GM18511 (cell line): ENCODE data around the gene MAGI1.
"Not testable (repeated sequence)": the region's sequence is repeated elsewhere in the genome, so short reads cannot be mapped to it uniquely, and the experiment has no call there.

Experiments
- ATAC-seq: cut with Tn5 transposase; IDR thresholded peaks from one replicate; pipeline ENCODE4 v1.9.1; 2021; ENCODE audit warnings: mild to moderate bottlenecking, moderate library complexity; ENCODE audit not compliant: unreplicated experiment

MAGI1 gene

DNA sequence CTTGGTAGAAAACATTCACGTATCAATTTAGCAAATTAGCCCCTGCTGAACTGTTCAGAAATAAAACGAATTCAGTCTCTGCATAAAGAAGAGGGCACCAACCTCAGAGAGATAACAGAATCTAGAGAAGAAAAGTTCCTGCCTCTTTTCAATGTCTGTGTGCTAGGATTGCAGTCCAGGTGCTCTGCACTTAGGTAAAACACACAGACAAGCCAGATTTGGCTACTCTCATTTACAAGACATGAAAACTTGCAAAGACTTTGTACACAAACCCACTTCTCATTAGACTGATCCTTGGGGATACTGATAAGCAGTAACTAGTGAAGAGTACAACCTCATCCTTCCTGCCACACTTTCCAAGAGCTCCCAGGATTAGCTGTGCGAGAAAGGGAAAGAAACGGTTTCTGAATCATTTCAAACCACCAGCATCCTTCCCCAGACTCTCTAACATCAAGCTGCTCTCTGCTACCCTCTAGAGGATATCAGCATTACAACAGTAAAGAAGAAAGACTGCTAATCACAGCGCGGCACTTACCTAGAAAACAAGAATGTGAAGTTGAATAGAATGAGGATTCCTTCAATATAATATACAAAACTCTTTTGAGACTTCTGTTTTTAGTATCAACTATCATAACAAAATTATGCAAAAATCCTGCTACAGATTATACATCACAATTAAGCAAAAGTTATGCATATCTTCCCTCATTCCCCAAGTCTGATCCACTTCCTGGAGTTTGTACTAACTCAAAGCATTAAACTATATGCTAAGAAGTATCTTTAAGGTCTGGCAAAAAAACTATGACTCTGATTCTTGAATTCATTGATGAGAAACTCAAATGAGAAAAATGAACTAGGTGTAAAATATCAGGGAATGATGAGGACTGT is 306.4 kb downstream of the MAGI1 start:
- peak; percentile 98 for ATAC-seq

DNA sequence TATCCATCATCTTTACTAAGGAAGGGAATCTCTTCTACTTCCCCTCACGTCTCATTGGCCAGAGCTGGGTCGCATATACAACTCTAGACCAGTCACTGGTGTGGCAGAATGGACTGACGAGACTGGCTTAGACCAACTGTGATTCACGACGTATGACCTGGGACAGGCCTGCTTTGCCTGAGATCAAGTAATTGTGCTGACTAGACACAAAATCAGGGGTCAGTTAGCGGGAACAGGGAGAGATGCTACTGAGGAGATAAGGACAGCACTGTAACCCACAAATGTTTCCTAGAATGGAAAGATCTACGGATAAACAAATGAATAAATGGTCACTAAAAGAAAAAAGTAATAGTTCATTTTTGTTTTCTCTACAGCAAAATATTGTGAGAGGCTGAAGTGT is 308.3 kb downstream of the MAGI1 start:
- no peak for ATAC-seq

DNA sequence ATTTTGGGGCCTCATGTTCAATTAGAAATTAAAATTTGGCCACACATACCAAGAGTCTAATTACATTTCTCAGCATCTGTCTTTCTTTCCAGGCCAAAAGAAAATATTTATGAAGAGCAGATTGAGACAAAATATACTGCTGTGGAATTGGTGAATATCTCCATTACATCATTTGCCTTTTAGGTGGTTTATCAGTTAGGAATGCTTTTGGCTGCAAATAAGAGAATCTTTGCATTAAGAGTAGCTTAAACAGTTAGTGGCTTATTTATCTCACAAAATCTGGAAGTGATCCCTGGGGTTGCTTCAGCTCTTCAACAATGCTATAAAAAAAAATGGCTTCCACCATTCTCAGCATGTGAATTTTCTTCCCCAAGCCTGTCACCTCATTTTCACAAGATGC is 308.7 kb downstream of the MAGI1 start:
- no peak for ATAC-seq

DNA sequence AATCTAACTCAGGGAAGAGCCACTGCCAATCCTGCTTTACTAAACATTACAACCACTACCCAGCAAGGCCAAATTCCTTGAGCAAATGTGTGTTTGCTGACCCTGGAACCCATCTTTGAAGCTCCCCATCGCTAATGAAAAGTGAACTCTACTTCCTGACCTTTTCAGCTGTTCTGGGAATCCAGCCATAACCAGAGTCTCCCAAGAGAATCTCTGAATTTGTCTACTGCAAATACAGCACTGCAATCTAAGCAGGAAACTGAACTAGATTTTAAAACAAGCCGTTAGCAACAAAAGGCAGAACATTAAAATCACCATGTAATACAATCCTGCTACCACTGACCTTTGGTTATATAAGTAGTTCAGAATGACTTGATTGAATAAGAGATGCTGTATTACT is 309.2 kb downstream of the MAGI1 start:
- no peak for ATAC-seq

DNA sequence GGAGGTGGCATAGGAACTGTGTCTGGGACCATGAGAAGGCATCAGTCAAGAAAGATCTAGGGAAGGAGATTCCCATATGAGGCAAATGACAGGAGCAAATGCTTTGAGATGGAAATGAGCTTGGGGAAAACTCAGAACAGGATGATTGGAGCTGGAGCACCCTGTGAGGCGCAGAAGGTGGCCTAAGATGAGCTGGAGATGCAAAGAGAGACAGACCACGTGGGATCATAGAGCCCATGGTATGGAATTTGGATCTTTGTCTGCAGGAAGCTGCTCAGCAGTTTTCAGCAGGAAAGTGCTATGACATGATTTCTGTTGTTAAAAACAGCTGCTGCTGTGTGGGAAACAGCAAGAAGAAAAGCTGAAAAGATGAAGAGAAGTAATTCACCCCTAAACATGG is 310.6 kb downstream of the MAGI1 start:
- ATAC-seq: no peak

DNA sequence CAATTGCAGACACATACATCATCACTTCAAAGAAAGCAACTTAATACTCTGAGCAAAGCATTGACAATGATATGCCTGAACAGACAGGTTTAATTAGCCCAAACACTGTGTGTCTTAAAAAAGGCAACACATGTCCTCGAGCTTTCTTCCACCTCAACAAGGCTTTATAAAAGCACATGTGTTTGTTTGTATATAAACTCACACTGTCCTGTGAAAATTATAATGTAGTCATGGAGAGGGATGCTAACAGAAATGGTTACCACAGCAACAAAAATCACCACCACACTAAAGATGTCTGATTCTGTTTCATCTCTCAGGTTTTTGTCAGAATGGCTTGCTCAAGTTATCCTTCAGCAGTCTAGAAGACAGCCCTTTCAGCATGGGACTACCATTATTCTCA is 314.7 kb downstream of the MAGI1 start:
- ATAC-seq: no peak

DNA sequence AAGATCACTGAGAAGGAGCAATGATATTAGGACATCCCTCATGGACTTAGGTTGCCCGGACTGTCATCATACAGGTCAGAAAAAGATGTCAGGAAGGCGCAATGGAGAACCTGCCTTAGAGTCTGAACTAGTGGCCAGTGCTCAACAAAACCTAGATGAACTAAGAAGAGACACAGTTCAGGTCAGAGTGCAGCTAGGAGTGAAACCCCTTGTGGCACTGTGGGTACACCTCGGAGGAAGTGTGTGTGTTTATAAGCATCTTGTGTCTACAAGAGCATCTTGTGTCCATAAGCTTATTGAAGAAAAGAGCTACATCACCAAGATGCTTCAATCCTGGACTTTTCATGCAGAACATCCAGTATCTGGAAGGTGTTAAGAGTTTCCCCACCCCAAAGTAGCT is 315.7 kb downstream of the MAGI1 start:
- ATAC-seq: no peak

DNA sequence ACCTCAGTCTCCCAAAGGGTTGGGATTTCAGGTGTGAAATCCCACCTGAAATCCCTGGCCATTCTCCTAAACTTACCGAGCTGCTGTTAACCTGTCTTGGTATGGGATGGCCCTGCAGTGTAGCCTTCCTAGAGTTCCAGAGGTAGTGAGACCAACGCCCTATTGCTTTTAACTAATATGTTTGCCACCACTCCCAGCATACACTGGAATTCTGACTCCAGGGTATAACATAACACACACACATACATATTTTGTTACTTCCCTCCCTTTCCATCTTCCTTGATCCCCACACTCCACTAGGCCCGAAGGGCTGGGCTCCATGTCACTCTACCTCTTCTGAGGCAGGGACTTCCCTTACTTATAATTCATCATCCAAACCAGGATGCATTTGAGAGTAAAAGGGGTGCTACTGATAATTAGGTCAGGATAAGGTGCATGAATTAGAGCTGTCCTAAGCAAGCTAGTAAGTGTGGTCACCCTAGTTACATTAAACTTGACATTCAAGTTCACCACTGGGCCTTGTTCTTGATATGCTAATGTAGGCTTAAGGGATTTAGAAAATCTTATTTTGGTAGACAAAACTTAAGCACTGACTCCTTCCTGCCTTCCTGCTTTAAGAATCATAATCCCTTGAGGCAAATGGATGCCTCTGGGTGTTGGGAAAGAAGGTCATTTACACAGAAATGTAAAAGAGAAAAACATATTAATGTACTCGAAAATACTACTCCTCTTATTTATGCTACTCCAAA is 317.6 kb downstream of the MAGI1 start:
- no peak for ATAC-seq

DNA sequence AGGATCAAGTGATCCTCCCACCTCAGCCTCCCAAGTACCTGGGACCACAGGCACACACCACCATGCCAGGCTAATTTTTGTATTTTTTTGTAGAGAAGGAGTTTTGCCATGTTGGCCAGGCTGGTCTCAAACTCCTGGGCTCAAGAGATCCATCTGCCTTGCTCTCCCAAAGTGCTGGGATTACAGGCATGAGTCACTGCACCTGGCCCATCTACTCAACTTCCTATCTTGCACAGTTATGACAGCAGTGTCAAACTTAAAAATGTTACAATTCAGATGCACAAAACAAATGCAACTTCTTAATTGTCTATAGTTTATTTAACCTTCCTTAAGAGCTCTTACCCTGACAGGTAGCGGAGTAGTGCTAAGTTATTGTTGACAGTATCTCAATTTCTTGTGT is 319.1 kb downstream of the MAGI1 start:
- not testable (repeated sequence) for ATAC-seq

DNA sequence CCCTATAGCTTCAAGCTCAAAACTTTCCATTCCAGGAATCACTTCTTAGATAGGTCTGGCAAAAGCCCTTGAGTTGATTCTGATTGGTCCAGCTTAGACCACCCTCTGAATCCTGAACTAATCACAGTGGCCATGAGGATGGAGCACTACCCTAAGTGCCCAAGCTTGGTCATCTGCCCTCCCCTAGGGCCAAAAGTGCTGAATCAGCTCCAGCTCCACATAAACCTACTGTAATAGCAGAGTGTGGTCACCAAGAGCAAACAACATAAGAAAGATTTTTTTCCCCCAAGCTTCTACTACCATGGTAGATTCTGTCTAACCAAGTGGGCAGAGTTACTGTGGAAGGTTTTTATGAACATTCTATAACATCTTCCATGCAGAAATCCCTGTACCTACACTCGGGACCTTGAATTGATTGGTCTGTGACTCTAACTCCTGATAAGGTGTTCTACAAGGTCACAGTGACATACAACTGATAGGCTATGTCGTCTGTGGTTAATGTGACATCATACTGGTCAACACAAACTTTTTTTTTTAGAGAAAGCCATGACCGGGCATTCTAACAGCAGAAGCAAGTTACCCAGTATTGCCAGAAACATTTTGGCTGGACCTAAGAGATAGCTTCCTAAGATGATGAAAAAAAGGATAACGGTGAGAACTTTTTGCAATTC is 320.9 kb downstream of the MAGI1 start:
- no peak for ATAC-seq

DNA sequence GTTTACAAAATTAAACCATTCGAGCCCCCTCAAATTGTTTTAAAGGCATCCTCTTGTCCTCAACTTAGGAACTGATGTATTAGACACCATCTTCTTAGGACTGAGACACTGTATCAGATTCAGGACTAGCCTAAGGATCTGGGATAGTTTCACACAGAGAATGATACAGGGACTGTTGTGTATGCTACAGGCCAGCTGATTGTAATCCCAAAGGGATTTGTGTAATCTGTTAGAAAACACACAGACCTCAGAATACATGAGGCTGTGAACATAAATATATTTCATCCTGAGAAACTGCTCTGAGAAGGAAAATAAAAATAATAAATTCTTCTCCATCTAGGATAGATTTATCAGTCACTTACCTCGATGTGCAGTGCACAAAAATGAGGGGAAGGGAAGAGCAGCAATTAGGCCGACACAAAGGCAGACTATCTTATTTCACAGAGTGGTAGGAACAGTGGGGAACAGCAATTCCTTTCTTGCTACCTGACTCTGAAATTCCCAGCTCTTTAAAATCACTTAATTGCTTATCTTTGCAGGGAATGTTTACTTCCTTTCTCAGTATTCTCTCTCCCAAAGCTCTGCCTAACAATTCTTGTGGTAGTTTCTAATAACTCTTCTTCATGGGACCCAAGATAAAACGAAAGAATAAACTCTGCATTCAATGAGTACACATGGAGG is 322.5 kb downstream of the MAGI1 start:
- no peak for ATAC-seq

DNA sequence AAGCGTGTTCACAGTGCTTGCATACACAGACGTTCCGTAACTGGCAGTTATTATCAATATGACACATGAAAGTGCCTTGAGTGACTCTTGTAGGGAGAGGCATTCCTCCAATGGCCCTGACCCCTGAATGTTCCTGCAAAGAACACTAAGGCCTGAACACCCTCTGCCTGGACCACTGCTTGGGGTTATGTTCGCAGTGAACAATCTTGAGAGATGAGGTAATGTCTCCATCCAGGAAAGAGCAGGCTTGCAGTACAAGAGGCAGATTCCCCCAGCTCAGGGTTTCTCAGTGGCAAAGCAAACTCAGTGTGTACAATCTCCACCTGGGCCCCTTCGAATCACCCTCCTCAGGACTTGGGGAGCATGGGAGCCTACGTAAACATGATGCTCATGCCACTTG is 324.6 kb downstream of the MAGI1 start:
- no peak for ATAC-seq

DNA sequence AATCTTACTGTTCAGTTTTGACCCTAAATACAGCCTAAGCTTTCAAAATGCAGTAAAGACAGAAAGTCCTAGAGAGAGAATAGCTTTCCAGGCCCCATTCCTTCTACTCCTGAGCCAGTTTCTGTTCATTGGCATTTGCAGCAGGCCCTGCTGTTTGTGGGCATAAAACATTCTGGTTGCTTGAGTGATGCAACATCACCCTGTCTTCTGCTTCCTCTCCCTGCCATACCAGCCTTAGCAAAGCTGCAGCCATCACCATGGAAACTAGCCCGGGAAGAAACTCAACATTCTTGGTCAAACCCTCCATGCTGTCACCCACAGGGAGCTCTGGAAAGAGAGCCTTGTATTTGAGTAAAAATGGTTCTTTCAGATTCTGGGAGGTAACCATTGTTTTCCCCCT is 325.7 kb downstream of the MAGI1 start:
- no peak for ATAC-seq

DNA sequence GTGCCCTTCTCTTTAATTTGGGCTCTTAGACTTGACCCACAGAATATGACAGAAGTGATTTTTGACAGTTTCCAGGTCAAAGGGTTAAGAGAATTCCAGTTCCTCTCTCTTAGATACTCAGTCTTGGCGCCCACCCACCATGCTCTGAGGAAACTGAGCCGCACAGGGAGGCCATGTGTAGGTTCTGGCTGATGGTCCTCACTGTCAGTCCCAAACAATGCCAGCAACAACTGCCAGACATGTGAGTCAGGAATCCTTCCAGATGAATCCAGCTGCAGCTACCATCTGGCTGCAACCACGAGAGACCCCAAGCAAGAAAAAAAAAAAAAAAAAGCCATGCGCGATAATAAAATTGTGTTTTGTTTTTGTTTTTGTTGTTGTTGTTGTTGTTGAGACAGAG is 326.6 kb downstream of the MAGI1 start:
- no peak for ATAC-seq

DNA sequence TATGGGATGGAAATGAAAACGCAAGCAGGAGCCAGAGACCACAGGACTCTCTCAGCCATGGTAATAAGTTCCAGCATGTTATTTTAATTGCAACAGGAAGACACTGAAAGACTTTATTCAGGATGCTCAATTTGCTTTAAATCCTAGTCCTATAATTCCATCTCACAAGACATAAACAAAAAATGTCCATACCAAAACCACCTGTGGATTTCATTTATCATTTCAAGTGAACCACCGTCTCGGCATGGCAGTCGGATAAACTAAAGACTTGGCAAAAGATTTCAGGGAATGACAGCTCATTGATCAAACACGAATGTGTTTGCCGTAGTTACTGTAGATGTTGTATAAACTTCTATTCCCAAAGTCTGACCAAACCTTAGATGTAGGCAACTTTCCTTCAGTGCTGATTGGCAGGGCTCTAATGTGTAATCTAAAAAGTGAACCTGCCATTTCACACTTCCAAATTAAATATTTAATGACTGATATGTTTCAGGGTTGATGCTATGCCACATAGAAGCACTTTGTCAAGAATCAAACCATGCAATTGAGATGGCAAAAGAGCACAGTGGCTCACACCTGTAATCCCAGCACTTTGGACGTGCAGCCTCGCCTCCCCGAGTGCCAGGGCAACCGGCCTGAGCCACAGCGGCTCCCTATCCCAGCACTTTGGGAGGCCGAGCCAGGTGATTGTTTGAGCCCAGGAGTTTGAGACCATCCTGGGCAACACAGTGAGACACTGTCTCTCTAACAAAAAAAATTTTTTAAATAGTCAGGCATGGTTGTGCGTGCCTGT is 331.7 kb downstream of the MAGI1 start:
- no peak for ATAC-seq

DNA sequence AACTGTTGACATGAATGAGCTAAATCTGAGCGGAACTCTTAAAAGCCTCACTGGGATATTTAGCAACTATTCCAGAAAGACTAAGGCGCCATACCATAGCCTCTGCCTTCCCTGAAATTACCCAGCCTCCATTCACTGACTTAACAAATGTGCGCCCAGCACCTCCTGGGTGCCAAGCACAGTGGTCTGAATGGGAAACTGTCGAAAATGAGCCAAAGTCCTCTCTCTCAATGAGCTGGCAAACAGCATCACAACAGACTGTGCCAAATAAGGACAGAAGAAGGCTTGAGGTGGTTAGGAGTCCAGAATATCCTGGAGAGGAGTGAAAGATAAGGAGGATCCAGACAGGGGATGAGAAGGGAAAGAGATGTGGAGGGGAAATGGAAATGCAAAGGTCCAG is 332.4 kb downstream of the MAGI1 start:
- no peak for ATAC-seq

DNA sequence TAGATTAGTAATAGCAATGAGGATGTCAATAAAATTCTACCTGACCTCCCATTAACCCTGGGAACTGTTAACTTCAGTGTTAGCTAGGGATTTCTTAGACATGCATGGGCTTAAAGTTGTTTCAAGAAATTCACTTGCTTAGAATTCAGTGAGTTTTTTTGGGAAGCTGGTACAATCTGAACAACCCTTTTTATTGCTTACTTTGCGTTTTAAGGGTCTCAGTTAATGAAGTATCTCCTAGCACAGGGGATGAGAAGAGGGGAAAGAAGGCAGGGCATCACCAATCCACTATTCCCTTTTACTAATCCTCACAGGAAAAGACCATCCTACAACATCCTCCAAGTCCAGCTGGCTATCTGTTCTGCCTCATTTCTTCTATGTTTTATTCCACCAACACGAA is 334.9 kb downstream of the MAGI1 start:
- ATAC-seq: no peak

DNA sequence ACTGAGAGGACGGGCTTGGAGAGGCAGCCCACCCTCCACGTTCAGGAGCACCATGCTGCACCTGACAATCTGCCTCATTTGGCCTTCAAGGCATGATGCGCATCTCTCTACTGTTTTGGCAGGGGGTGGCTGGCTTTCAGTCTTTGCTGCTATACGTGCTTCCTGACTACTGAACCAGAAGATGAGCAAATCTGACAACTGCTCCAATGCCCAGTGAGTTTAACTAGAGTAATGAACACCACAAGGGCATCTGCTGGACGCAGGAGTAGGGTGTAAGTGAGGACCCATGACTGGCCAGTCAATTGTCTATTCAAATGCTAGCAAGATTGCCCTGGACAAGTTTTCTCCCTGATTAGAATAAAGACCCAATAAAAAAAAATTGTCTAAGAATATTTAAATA is 335.7 kb downstream of the MAGI1 start:
- no peak for ATAC-seq

DNA sequence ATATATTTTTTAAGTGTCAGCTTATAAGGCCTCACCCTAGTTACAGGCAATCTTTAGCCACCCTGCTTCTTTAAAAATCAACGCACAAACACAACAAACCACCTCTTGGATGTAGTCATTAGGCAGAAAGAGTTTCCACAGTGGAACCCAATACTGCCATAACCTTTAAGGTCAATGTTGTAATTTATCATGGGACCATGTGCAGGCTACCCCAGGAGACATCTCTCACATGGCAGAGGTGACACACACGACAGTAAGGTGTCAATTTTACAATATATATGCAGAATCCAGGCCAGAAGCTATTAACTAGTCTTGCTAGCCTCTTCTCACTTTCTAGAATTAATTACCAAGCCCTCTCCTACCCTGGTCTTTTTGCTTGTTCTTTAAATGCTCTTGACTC is 336.5 kb downstream of the MAGI1 start:
- no peak for ATAC-seq

DNA sequence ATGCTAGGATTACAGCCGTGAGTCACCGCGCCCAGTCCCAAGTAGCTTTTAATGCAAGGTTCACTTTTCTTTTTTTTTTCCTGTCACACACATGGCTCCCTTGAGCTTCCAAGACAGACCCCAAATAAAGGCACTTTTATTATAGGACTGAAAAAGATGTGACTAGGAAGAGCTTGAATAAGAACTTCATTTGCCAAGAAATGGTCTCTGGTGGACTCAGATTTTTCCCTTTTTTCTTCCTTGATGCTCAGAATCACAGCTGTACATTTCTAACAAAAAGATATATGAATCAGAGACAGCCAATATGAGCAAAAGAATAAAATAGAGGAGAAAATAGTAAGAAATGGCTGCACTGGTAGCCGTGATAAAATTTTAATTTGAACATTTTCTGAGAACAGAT is 337.2 kb downstream of the MAGI1 start:
- ATAC-seq: no peak
